ENCODE measurements around the gene RAB11FIP3.

DNA sequence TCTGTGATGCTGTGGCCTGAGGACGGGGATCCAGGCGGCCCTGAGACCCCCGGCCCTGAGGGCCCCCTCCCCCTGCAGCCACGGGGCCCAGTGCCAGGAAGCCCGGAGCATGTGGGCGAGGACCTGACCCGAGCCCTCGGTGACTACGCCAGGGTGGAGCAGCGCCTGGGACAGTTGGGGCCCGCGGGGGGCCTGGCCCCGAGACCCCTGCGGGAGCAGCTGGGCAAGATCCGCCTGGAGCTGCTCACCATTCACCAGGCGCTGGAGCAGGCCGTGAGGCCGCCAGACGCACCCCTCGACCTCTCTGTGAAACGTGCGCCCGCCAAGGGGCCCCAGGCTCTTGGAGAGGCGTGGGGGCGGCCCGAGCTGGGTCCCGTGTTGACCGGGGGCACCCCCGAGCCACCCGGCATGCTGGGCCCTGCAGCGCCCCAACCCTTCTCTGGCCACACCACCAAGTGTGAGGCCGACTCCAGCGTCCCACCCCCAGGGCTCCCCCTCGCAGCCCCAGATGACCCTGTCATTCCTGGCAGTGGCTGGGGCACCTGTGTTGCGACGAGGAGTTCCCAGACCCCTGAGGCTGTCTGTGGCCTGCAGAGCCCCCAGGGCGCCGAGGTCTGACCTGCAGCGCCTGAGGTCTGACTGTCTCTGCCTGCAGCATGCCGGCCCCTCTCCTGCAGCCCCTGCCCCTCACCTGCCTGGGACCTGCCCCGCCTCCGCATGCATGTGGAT lies 139.4 kb downstream of the RAB11FIP3 start:
- TF ChIP-seq, protein P1, sequence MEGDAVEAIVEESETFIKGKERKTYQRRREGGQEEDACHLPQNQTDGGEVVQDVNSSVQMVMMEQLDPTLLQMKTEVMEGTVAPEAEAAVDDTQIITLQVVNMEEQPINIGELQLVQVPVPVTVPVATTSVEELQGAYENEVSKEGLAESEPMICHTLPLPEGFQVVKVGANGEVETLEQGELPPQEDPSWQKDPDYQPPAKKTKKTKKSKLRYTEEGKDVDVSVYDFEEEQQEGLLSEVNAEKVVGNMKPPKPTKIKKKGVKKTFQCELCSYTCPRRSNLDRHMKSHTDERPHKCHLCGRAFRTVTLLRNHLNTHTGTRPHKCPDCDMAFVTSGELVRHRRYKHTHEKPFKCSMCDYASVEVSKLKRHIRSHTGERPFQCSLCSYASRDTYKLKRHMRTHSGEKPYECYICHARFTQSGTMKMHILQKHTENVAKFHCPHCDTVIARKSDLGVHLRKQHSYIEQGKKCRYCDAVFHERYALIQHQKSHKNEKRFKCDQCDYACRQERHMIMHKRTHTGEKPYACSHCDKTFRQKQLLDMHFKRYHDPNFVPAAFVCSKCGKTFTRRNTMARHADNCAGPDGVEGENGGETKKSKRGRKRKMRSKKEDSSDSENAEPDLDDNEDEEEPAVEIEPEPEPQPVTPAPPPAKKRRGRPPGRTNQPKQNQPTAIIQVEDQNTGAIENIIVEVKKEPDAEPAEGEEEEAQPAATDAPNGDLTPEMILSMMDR (IDR thresholded peaks at IDR 0.05 in 2 of 3, conservative IDR thresholded peaks at IDR 0.05 in 1 of 3; ENCODE audit: borderline replicate concordance in 1 of 3, insufficient read depth in 1 of 3, low read depth in 2 of 3, low read length in 2 of 3), result no peak
- TF ChIP-seq EZH2 (IDR thresholded peaks at IDR 0.05) (no peak), JUND (IDR thresholded peaks at IDR 0.05) (no peak), POLR2AphosphoS5 (IDR thresholded peaks at IDR 0.05; ENCODE audit: low read depth, low read length) (no peak), EZH2phosphoT487 (IDR thresholded peaks at IDR 0.05; ENCODE audit: borderline replicate concordance) (no peak), RAD21 (IDR thresholded peaks at IDR 0.05; ENCODE audit: low read depth) (no peak), FOSL1 (IDR thresholded peaks at IDR 0.05; ENCODE audit: low read depth) (no peak)
